ENCODE measurements around the gene ADI1. TPM values are rescaled to one million over a fixed set of nuclear protein-coding genes. Genes with fewer than 3 reads are reported as not detected.
"Not testable (repeated sequence)": the region's sequence is repeated elsewhere in the genome, so short reads cannot be mapped to it uniquely, and the experiment has no call there.

The ADI1 gene
- total RNA-seq, 2 donors from 2014 or later, result 83.2 to 83.5 TPM

DNA sequence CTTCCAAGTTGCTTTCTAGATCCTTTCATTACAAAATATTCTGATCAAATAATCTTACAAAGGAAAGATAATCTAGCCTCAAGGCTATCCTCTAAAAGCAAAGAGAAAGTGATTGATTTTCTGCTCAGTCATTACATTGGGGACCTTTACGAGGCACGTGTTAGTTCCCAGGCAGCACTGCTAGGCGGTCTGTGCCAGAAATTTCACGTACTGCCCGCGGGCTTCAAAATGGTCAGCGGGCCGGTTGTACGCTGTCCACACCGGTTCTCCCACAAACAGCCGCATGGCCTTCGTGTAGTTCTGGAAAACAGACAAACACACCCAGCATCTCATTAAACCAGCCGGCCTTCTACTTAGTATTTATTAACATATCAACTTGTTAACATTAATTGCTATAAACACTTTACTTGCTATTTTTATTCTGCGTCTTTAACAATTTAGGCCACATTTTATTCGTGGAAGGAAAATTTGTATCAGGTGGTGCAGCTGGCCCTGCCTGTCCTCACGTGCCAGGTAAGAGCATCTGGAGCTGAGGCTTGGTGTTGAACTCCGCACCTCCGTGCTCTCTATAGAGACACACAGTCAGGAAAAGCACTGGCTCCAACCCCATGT lies 20.4 kb downstream of the ADI1 start:
- Histone ChIP-seq H3K27ac (no peak overlapping the region), H3K27me3 (no peaks in the 10 kb centered on the region), H3K9ac (ENCODE audit: low read depth in 2 of 2, low read length in 2 of 2) (no peak overlapping the region), H3K9me3 (no peaks in the 10 kb centered on the region), H3K36me3 (peaks cover 7% of the 10 kb centered on the region), H3K4me3 (no peak overlapping the region), H3K4me1 (no peaks in the 10 kb centered on the region)
- TF ChIP-seq, protein P1, sequence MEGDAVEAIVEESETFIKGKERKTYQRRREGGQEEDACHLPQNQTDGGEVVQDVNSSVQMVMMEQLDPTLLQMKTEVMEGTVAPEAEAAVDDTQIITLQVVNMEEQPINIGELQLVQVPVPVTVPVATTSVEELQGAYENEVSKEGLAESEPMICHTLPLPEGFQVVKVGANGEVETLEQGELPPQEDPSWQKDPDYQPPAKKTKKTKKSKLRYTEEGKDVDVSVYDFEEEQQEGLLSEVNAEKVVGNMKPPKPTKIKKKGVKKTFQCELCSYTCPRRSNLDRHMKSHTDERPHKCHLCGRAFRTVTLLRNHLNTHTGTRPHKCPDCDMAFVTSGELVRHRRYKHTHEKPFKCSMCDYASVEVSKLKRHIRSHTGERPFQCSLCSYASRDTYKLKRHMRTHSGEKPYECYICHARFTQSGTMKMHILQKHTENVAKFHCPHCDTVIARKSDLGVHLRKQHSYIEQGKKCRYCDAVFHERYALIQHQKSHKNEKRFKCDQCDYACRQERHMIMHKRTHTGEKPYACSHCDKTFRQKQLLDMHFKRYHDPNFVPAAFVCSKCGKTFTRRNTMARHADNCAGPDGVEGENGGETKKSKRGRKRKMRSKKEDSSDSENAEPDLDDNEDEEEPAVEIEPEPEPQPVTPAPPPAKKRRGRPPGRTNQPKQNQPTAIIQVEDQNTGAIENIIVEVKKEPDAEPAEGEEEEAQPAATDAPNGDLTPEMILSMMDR (IDR thresholded peaks at IDR 0.05), result no peak
- DNase-seq, result no peak
- intact Hi-C loops (cut with DNase I), result no loop called here

- H3K9me3 ChIP-seq; H3K4me1 ChIP-seq; H3K36me3 ChIP-seq; H3K27ac ChIP-seq; DNase-seq; intact Hi-C loops (cut with DNase I); H3K9ac ChIP-seq (ENCODE audit: low read depth in 2 of 2, low read length in 2 of 2); H3K4me3 ChIP-seq; H3K27me3 ChIP-seq: not testable (repeated sequence)
Measured at GRCh38 chr2:3496708-3497080, 22.6 kb downstream of the ADI1 start.

- no peak for DNase-seq
- intact Hi-C loops (cut with DNase I), result no loop called here
Measured at GRCh38 chr2:3494984-3495666, 24.2 kb downstream of the ADI1 start.

DNA sequence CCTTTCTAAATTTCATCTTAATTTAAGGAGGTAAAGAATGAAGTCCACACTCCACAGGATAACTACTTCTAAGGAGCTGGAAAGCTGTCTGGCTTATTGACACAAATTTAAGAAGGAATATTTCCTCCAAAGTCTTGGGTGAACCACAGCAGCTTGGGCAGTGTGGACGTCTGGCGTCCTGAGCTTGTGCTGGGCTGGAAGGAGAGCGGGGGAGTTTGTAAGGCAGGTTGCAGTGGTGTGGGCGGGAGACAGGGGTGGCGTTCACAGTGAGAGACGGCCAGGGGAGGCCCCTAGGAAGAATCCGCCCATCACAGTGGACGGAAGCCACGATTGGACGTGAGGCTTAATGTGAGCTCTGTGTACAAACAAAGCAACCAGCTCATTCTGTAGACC lies 25.7 kb downstream of the ADI1 start:
- H3K36me3 ChIP-seq, result peaks cover 7% of the 10 kb centered on the region
- no peak overlapping the region for H3K9ac ChIP-seq (ENCODE audit: low read depth in 2 of 2, low read length in 2 of 2)
- TF ChIP-seq, protein P1 (IDR thresholded peaks at IDR 0.05), result no peak
- no peak overlapping the region for H3K4me3 ChIP-seq
- no peaks in the 10 kb centered on the region for H3K4me1 ChIP-seq
- intact Hi-C loops (cut with DNase I), result no loop called here
- no peak overlapping the region for H3K27ac ChIP-seq
- peak; percentile 38 for DNase-seq
- H3K27me3 ChIP-seq, result no peaks in the 10 kb centered on the region
- H3K9me3 ChIP-seq, result no peaks in the 10 kb centered on the region

More at GRCh38 chr2:3494984-3495666, 24.2 kb downstream of the ADI1 start:
- peaks cover 7% of the 10 kb centered on the region for H3K36me3 ChIP-seq
- TF ChIP-seq, protein P1 (IDR thresholded peaks at IDR 0.05), result no peak
- no peak overlapping the region for H3K4me3 ChIP-seq
- H3K27me3 ChIP-seq, result no peaks in the 10 kb centered on the region
- no peak overlapping the region for H3K9ac ChIP-seq (ENCODE audit: low read depth in 2 of 2, low read length in 2 of 2)
- no peaks in the 10 kb centered on the region for H3K4me1 ChIP-seq
- H3K27ac ChIP-seq, result no peak overlapping the region
- H3K9me3 ChIP-seq, result no peaks in the 10 kb centered on the region

GRCh38 chr2:3492951-3493614 lies 26.2 kb downstream of the ADI1 start:
- H3K27me3 ChIP-seq, result no peaks in the 10 kb centered on the region
- H3K4me1 ChIP-seq, result no peaks in the 10 kb centered on the region
- H3K9me3 ChIP-seq, result no peaks in the 10 kb centered on the region
- H3K9ac ChIP-seq (ENCODE audit: low read depth in 2 of 2, low read length in 2 of 2), result no peak overlapping the region
- no peak overlapping the region for H3K27ac ChIP-seq
- H3K4me3 ChIP-seq, result no peak overlapping the region
- H3K36me3 ChIP-seq, result peaks cover 7% of the 10 kb centered on the region
- TF ChIP-seq, protein P1 (IDR thresholded peaks at IDR 0.05), result no peak
- DNase-seq, result no peak
- intact Hi-C loops (cut with DNase I), result no loop called here

DNA sequence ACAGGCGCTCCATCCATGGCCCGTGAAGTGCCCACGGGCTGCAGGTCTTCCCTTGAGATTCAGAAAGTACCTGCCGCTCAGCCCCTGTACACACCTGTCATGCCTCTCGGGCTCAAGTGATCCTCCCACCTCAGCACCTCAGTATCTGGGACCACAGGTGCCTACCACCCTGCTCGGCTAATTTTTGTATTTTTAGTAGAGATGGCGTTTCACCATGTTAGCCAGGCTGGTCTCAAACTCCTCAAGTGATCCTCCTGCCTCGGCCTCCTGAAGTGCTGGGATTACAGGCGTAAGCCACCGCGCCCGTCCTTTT lies 26.9 kb downstream of the ADI1 start:
- H3K9ac ChIP-seq (ENCODE audit: low read depth in 2 of 2, low read length in 2 of 2); DNase-seq: not testable (repeated sequence)

More for the DNA sequence above, 26.9 kb downstream of the ADI1 start:
- H3K4me1 ChIP-seq; H3K27me3 ChIP-seq; intact Hi-C loops (cut with DNase I); H3K4me3 ChIP-seq; H3K9me3 ChIP-seq; H3K27ac ChIP-seq; H3K36me3 ChIP-seq: not testable (repeated sequence)

Data from colonic mucosa (tissue), 4 donors.